CD4-positive, alpha-beta T cell treated with Interleukin-4 for 1 hour (primary cell): ENCODE results near the gene ZFAND6.

Experiments
- DNase-seq, 2 donors: peaks; one replicate each; pipeline ENCODE4 v3.0.0-alpha.2; 2020 to 2022

The ZFAND6 gene

GRCh38 chr15:80173022-80173759, 113.7 kb downstream of the ZFAND6 start:
- DNase-seq, result peak; percentile 69

DNA sequence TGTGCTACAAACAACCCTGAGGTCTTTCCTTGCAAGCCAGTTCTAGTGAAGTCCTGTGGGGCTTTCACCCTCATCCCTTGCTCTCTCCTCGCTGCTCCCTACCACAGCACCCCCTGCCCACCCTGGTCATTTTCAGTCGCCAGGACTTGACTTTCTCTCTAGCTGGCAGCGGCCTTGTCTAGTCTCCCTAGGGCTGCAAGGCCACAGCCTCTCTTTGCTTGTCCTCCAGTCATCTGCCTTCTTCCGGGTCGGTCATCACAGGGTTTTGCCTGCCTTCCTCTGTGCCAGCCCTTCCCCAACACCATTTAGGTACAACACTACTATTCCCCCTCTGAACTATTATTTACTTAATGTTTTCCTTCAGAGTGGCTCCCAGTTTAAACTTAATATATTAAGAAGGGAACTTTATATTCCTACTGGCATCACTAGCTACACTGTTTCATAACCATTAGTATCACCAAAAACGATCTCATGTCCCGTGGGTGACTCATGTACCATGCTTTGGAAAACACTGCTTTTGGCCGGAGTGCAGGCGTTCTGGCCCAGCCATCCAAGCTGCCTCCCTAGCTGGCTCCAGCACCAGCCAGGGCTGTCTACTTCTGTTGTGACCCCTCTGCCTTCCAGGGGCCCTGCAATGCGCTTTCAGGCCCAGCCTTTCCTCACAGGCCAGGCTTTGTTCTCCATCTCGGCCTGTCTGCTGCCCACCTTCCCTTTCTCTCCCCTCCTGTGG, 114.7 kb downstream of the ZFAND6 start:
- no peak for DNase-seq

DNA sequence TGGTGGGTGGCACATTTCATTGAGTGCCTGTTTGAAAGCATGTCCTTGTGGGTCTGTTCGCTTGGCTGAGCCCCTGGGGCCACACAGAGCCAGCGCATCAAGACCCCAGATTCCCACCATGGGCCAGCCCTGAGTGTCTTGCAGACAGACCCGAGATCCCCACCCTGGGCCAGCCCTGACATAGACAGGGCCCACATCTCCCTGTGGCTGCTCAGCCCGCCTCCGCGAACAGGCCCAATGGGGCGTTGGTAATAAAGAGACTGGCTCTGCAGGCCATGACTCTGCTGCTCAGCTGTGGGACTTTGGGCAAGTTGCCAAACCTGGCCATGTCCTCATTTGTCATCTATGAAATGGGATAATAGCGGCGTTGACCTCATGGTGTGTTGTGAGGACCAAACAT, 116.0 kb downstream of the ZFAND6 start:
- DNase-seq, result no peak

- no peak for DNase-seq
Observed at GRCh38 chr15:80176443-80176842, 117.0 kb downstream of the ZFAND6 start.

- no peak for DNase-seq
Observed at GRCh38 chr15:80177156-80177555, 117.7 kb downstream of the ZFAND6 start.

DNA sequence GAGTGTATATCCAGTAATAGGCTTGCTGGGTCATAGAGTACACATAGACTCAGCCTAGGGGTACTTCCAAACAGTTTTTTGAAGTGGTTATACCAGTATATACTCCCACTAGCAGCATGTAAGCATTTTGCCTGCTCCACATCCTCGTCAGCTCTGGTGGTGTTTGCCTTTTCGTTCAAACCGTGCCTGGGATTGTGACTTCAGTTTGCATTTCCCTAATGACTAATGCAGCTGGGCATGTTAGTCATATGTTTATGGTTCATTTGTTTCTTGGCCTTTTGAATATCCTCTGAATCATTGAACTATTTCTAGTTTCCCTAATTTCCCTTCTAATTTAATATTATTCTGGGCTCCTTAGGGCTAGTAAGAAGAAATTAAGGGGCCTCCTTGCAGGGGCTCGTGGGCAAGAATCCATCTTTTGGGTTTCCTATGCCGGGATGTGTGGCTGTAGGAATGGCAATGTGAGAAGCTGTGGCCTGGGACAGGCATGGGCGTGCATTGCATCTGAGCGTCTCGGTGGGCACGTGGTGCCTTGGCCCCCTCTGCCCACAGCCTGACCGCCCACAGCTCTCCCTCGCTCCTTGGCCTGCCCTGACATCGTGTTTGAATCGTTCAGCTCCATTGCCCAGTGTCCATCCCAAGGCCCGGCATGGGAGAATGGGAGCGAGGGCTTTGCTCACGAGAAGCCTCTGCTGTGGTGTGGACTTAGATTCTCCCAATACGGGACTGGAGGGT, 119.7 kb downstream of the ZFAND6 start:
- no peak for DNase-seq

GRCh38 chr15:80179935-80180334, 120.5 kb downstream of the ZFAND6 start:
- no peak for DNase-seq

DNA sequence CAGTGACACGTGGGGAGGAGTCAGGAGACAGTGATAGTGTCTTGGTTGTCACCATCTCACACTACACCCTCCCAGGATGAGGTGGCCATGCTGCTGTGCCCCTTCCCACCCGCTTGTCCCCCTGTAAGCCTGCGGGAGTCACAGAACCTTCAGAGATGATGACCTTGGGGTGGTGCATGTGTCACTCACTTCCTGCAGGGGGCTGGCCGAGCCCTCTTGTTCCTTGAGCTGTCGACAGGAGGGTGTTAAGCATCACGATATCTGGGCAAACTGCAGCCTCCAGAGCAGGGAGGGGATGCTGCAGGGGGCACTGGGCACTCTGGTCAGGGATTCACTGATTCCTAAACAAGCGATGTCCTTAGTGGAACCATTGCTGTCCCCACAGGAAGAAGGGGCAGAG, 121.0 kb downstream of the ZFAND6 start:
- no peak for DNase-seq

- no peak for DNase-seq
Observed at GRCh38 chr15:80180986-80181385, 121.5 kb downstream of the ZFAND6 start.

- no peak for DNase-seq
Observed at GRCh38 chr15:80182611-80183261, 123.3 kb downstream of the ZFAND6 start.

- no peak for DNase-seq
Observed at GRCh38 chr15:80183306-80183705, 123.8 kb downstream of the ZFAND6 start.

DNA sequence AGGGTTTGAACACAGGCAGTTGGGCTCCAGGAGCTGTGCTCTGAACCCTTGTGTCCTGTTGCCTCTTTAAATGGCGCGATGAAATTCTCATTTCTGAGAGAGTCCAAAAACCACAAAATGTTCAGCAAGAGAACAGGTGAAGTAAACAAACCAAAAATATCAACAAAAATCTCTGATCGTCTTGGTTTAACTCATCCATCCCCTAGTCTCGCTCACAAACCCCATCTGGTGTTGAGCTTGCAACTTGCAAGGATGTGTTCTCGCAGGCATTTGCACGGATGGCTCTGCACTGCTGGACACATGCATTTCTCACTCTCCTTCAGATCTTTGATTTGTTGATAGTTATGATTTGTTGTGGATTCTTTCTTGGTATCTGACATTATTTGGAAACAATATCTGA, 124.4 kb downstream of the ZFAND6 start:
- DNase-seq, result no peak

- DNase-seq, result no peak
Observed at GRCh38 chr15:80184554-80184953, 125.1 kb downstream of the ZFAND6 start.

DNA sequence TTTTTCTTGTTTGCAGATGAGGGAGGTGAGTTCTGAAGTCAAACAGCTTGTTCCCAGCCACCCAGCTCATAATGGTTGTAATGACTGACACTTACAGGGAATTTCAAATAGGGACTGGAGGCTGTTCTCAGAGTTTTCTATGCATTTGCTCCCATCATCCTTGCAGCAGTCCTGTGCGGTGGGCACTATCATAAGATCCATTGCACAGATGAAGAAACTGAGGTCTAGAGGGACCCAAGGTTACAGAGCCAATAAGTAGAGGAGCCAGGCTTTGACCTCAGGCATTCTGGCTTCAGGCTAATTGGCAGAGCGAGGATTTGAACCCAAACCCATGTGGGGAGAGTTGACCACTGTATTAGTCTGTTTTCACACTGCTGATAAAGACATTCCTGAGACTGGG, 125.7 kb downstream of the ZFAND6 start:
- DNase-seq, result no peak

- no peak for DNase-seq
Observed at GRCh38 chr15:80186066-80186465, 126.6 kb downstream of the ZFAND6 start.

- DNase-seq, result no peak
Observed at GRCh38 chr15:80186597-80186996, 127.1 kb downstream of the ZFAND6 start.
